Chondrocyte (in vitro differentiated cells): Measurements from ENCODE around the gene HOOK1. TPM values are rescaled to one million over a fixed set of nuclear protein-coding genes. Genes with fewer than 3 reads are reported as not detected.

ENCODE experiments used
- DNase-seq: peaks from one replicate; pipeline ENCODE4 v3.0.0; 2021; ENCODE audit warnings: mixed read lengths, low spot score
- H3K27ac Mint-ChIP-seq: one replicate; pipeline ENCODE4 v1.8.0; 2021; ENCODE audit warnings: mild to moderate bottlenecking, moderate library complexity, mixed read lengths; ENCODE audit not compliant: unreplicated experiment
- H3K27me3 Mint-ChIP-seq: 2 replicates; pipeline ENCODE4 v1.8.0; 2021; ENCODE audit warnings: low read depth, mixed read lengths
- H3K36me3 Mint-ChIP-seq: 2 replicates; pipeline ENCODE4 v1.8.0; 2021; ENCODE audit warnings: low read depth, mixed read lengths
- H3K4me1 Mint-ChIP-seq: 2 replicates; pipeline ENCODE4 v1.8.0; 2021; ENCODE audit warnings: low read depth, mild to moderate bottlenecking, mixed read lengths
- H3K4me3 Mint-ChIP-seq: one replicate; pipeline ENCODE4 v1.8.0; 2021; ENCODE audit warnings: mild to moderate bottlenecking, moderate library complexity, mixed read lengths; ENCODE audit not compliant: unreplicated experiment
- H3K9me3 Mint-ChIP-seq: 2 replicates; pipeline ENCODE4 v1.8.0; 2021; ENCODE audit warnings: low read depth, mixed read lengths
- CTCF ChIP-seq: fragments of 200-600 bp; sonication (generic); IDR thresholded peaks from 2 replicates; pipeline ENCODE4 v1.5.0; 2021; ENCODE audit warnings: antibody characterized with exemption, mild to moderate bottlenecking, moderate library complexity
- long read RNA-seq: library from polyadenylated mRNA; stranded (forward); transcript quantifications from one replicate; pipeline ENCODE4 v2.0.0, GENCODE V29; 2021
- total RNA-seq: library from RNA; stranded (reverse); gene quantifications from 3 replicates; pipeline ENCODE4 v1.2.1, GENCODE V29; 2021

Gene HOOK1
- 0.31 to 0.40 TPM in 2 of 3 replicates, not detected in the other for total RNA-seq
- long read RNA-seq = 0 reads

GRCh38 chr1:59814901-59815825, at the start of gene HOOK1:
Gene HOOK1 (plus strand): TSS chr1:59814949. CDS start chr1:59815118, 169 bp downstream.
- DNase-seq = no peak
- Mint-ChIP-seq H3K4me3 (peak within 1 kb of the TSS; percentile 72), H3K27me3 (peaks cover 18% of the 10 kb centered on the region), H3K4me1 (peaks cover 4% of the 10 kb centered on the region), H3K36me3 (peaks cover 2% of the 10 kb centered on the region), H3K27ac (no peak within 1 kb of the TSS), H3K9me3 (no peaks in the 10 kb centered on the region)
- no peak for TF ChIP-seq CTCF

DNA sequence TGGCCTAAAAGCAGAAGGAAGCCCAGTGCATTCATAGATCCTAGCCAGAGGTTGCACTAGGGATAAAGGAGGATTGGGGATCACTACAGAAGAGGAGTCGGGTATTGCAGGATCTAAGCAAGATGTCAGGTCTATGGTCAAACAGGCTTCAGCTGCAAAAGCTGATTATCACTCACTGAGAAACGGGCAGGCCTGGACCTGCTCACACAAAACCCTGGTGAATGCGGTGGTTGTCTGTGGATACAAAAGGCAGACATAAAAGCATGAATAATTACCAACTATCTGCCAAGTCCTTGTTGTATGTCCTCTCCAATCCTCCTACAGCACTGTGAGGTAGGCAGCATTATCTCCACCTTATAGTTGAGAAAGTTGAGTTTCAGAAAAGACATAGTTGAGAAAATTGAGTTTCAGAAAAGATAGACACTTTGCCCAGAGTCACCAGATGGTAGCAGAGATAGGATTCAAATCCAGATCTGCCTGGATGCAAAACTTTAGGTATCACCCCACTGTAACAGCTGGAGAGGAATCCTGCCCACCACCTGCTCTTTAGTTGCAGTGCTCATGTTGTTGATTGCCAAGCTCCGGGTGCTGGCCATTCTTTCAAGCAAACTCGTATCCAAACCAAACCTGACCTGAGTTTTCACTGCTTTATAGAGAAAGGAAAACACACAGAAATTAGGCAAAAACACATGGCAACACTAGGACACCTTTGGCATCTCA, 49.6 kb upstream of the HOOK1 start:
- no peak overlapping the region for H3K27ac Mint-ChIP-seq
- H3K4me3 Mint-ChIP-seq = no peak overlapping the region
- no peak for DNase-seq
- peaks cover 1% of the 10 kb centered on the region for H3K36me3 Mint-ChIP-seq
- no peaks in the 10 kb centered on the region for H3K27me3 Mint-ChIP-seq
- peaks cover 9% of the 10 kb centered on the region for H3K4me1 Mint-ChIP-seq
- no peak for TF ChIP-seq CTCF
- H3K9me3 Mint-ChIP-seq = no peaks in the 10 kb centered on the region

GRCh38 chr1:59766227-59766855, 48.4 kb upstream of the HOOK1 start:
- no peak for TF ChIP-seq CTCF
- Mint-ChIP-seq H3K9me3 (no peaks in the 10 kb centered on the region), H3K4me1 (peaks cover 9% of the 10 kb centered on the region), H3K27me3 (no peaks in the 10 kb centered on the region), H3K27ac (no peak overlapping the region), H3K4me3 (no peak overlapping the region), H3K36me3 (peaks cover 1% of the 10 kb centered on the region)
- DNase-seq = no peak

DNA sequence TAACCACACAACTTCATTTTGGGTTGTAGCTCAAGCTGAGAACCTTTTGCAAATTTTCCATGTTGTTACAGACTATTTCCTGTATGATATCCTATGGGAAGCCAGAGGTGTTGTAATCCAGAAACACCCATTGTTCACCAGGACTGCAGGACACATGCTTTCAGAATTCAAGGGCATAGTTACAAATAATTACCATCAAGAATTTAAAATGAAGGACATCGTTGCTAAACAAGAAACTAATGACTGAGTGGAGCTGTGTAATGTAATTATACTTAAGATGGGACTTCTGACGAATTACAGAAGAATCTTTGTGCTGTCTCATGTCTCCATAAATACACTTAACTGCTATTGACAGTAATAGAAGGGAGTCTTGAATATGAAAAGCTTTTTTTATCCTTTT, 47.6 kb upstream of the HOOK1 start:
- Mint-ChIP-seq H3K4me3 (no peak overlapping the region), H3K9me3 (no peaks in the 10 kb centered on the region), H3K27me3 (no peaks in the 10 kb centered on the region), H3K36me3 (peaks cover 3% of the 10 kb centered on the region), H3K27ac (no peak overlapping the region), H3K4me1 (peaks cover 9% of the 10 kb centered on the region)
- TF ChIP-seq CTCF = no peak
- no peak for DNase-seq
